Measurements from ENCODE around the gene DGKK. TPM values are rescaled to one million over a fixed set of nuclear protein-coding genes. Genes with fewer than 3 reads are reported as not detected.

Gene DGKK
- total RNA-seq, 4 donors from 2014 or later = not detected

- 33% methylated on average over 2 of the region's 2 CpGs for WGBS
- Histone ChIP-seq H3K9me3 (no peaks in the 10 kb centered on the region), H3K4me1 (no peaks in the 10 kb centered on the region), H3K27me3 (no peaks in the 10 kb centered on the region), H3K36me3 (no peaks in the 10 kb centered on the region), H3K4me3 (no peak overlapping the region), H3K27ac (no peak overlapping the region)
- DNase-seq (ENCODE audit: low spot score in 2 of 2) = no peak
- TF ChIP-seq POLR2A (IDR thresholded peaks at IDR 0.05) (no peak), POLR2AphosphoS5 (IDR thresholded peaks at IDR 0.05) (no peak), CTCF (IDR thresholded peaks at IDR 0.05) (no peak), EP300 (IDR thresholded peaks at IDR 0.05) (no peak)
Observed at GRCh38 chrX:50393902-50394301, 76.7 kb downstream of the DGKK start.

- H3K9me3 ChIP-seq = no peaks in the 10 kb centered on the region
Observed at GRCh38 chrX:50386520-50386919, 84.1 kb downstream of the DGKK start.

GRCh38 chrX:50381729-50382415, 88.8 kb downstream of the DGKK start:
- no peaks in the 10 kb centered on the region for H3K27me3 ChIP-seq
- no peak overlapping the region for H3K4me3 ChIP-seq
- 88% methylated on average over 5 of the region's 5 CpGs for WGBS
- no peak overlapping the region for H3K27ac ChIP-seq
- no peak for DNase-seq (ENCODE audit: low spot score in 2 of 2)
- no peaks in the 10 kb centered on the region for H3K36me3 ChIP-seq
- no peaks in the 10 kb centered on the region for H3K4me1 ChIP-seq
- no peak for TF ChIP-seq EP300 (IDR thresholded peaks at IDR 0.05)
- no peak for TF ChIP-seq CTCF (IDR thresholded peaks at IDR 0.05)
- TF ChIP-seq POLR2A (IDR thresholded peaks at IDR 0.05) = no peak
- no peak for TF ChIP-seq POLR2AphosphoS5 (IDR thresholded peaks at IDR 0.05)
- H3K9me3 ChIP-seq = no peaks in the 10 kb centered on the region

More at GRCh38 chrX:50386520-50386919, 84.1 kb downstream of the DGKK start:
- Histone ChIP-seq H3K4me1 (no peaks in the 10 kb centered on the region), H3K4me3 (no peak overlapping the region), H3K27ac (no peak overlapping the region), H3K27me3 (no peaks in the 10 kb centered on the region), H3K36me3 (no peaks in the 10 kb centered on the region)
- TF ChIP-seq EP300 (IDR thresholded peaks at IDR 0.05) = no peak
- TF ChIP-seq POLR2A (IDR thresholded peaks at IDR 0.05) = no peak
- TF ChIP-seq CTCF (IDR thresholded peaks at IDR 0.05) = no peak
- no peak for TF ChIP-seq POLR2AphosphoS5 (IDR thresholded peaks at IDR 0.05)
- WGBS = 66% methylated on average over 2 of the region's 2 CpGs
- no peak for DNase-seq (ENCODE audit: low spot score in 2 of 2)

- WGBS = 77% methylated on average over 9 of the region's 9 CpGs
- H3K9me3 ChIP-seq = no peaks in the 10 kb centered on the region
- DNase-seq (ENCODE audit: low spot score in 2 of 2) = no peak
- H3K4me1 ChIP-seq = no peaks in the 10 kb centered on the region
- H3K27me3 ChIP-seq = no peaks in the 10 kb centered on the region
- no peak overlapping the region for H3K4me3 ChIP-seq
- H3K36me3 ChIP-seq = no peaks in the 10 kb centered on the region
- no peak for TF ChIP-seq POLR2AphosphoS5 (IDR thresholded peaks at IDR 0.05)
- TF ChIP-seq POLR2A (IDR thresholded peaks at IDR 0.05) = no peak
- no peak for TF ChIP-seq CTCF (IDR thresholded peaks at IDR 0.05)
- no peak for TF ChIP-seq EP300 (IDR thresholded peaks at IDR 0.05)
- no peak overlapping the region for H3K27ac ChIP-seq
Observed at GRCh38 chrX:50375481-50376267, 95.0 kb downstream of the DGKK start.

GRCh38 chrX:50372966-50373365, 97.7 kb downstream of the DGKK start:
- H3K9me3 ChIP-seq = no peaks in the 10 kb centered on the region
- TF ChIP-seq CTCF (IDR thresholded peaks at IDR 0.05) = no peak
- TF ChIP-seq POLR2AphosphoS5 (IDR thresholded peaks at IDR 0.05) = no peak
- no peaks in the 10 kb centered on the region for H3K4me1 ChIP-seq
- WGBS = 63% methylated on average over 4 of the region's 4 CpGs
- H3K27ac ChIP-seq = no peak overlapping the region
- no peak overlapping the region for H3K4me3 ChIP-seq
- no peak for DNase-seq (ENCODE audit: low spot score in 2 of 2)
- no peaks in the 10 kb centered on the region for H3K36me3 ChIP-seq
- no peaks in the 10 kb centered on the region for H3K27me3 ChIP-seq
